Activated CD4-positive, alpha-beta T cell treated with anti-CD3 and anti-CD28 coated beads for 24 hours (primary cell): ENCODE measurements around the gene TMEM191B.
"Not testable (repeated sequence)": the region's sequence is repeated elsewhere in the genome, so short reads cannot be mapped to it uniquely, and the experiment has no call there.

Experiments used
- DNase-seq, 2 donors: peaks; one replicate each; pipeline ENCODE4 v3.0.0-alpha.2; 2020; ENCODE audit warnings: low read depth in 2 of 2

The TMEM191B gene

DNA sequence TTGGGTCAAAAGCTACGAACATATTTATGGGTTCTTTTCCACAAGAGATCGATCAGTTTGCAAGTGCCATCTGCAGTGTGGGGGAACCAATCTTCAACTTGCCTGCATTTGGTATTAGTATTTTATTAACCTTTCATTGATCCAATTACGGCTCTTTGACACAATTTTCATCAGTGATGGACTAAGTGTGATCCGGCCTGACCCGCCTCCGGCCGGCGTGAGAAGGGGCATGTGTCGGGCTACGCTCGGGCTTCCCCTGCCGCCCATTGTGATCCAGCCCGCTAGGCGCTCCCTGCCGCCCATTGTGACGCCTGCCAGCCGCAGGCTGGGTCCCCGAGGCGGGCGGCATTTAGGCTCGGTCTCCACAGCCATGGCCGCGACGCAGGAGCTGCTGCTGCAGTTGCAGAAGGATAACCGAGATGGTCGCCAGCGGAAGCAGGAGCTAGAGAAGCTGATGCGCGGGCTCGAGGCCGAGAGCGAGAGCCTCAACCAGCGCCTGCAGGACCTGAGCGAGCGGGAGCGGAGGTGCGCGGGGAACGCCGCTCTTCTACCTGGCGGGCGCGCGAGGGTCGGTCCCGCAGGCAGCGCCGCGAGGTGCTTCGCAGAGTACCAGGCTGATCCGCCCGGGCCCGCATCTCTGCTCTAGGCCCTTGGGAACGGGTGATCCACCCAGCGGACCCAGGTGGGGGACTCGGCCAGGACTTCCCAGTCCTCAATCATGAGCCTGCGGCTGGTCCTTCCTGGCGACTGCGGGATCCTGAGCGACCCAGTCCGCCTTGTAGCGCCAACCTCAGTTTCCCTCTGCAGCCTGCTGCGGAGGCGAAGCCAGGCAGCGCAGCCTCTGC lies at the start of gene TMEM191B:
TSS of gene TMEM191B (plus strand) at position 51 of the 845 bp plus-strand sequence. CDS start at position 230, 179 bp downstream.
- not testable (repeated sequence) for DNase-seq

DNA sequence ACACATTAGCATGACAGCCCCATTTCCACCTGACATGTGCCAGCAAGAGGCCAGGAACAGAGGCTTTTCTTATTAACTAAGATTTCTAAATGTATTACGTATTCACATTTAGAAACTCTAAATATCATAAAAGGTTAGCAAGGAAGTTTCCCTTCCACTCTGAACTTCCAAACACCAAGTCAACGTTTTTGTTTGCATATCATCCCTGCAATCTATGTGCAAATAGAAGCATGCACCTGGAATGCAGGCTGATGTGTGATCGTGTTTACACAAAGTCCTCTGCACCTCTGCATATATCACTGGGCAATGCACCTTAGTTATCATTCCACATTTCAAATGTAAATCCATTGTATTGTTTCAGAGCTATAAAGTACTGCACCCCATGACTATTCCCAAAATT lies 31.4 kb upstream of the TMEM191B start:
- not testable (repeated sequence) for DNase-seq

DNA sequence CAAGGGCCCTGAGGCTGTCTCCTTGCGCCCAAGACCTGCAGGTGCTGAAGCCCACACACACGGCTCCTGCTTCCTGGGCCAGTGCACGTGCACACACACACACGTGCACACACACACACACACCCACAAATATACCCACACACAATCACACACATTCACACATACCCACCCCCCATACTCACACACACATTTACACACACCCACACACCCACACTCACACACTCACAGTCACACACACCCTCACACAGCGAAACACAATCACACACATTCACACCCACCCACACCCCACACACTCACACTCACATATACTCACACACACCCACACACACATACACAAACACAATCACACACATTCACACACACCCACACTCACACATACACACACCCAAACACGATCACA lies 16.3 kb upstream of the TMEM191B start:
- not testable (repeated sequence) for DNase-seq

DNA sequence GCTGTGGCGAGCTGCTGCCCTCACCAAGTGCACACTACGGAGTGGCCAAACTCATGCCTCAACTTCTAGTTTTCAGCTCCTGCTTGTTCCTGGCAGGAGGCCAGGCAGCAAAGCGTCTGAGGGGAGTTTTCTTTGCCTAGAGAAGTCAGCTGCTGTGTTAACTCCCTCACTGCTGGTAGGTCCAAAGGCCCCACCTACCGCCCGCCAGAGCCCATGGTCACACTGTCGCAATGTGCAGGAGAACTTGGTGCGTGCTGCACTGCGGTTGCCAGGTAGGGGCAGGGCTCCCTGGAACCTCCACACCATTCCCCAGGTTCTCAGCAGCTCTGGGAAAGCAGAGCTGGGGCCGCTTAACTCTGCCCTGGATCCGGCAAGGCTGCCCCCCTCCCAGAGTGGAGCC lies 15.2 kb upstream of the TMEM191B start:
- DNase-seq = not testable (repeated sequence)

DNA sequence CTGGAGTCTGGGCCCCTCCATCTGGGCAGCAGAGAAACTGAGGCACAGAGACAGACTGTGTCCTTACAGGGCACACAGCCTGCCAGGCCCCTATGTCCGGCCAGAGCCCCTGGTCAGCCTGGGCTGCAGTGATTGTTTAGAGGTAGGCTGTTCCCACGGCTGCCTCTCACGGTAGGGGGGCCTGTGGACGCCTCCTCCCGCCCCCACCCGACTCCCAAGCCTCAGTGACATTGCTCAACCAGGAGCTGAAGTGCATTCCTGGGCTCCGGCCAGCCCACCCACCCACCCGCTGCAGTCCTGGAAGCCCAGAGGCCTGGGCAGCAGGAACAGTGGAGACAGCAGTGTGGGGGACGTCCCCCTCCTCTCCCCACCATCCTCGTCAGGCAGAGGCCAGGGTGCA lies 14.1 kb upstream of the TMEM191B start:
- DNase-seq = not testable (repeated sequence)

DNA sequence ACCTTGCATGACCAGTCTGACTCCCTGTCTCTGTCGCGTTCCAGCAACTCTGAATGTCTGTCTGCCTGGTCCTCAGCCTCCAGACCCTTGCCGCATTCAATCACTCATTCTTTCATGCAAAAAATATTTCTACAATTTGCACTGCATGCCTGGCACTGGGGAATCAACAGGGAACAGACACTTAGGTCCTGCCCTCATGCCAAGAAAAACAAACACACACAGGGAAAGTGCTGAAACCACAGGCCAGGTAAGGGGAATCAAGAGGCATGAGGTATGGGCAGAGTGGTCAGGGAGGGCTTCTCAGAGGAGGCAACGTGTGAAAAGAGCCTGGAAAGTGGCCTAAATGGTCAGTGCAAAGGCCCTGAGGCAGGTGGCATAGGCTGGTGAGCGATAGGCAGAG lies 9.5 kb upstream of the TMEM191B start, which contains the start of gene GGTLC3:
TSS of gene GGTLC3 (minus strand) at position 101 of the 400 bp plus-strand sequence. CDS start 264 bp downstream, outside the sequence.
- not testable (repeated sequence) for DNase-seq

DNA sequence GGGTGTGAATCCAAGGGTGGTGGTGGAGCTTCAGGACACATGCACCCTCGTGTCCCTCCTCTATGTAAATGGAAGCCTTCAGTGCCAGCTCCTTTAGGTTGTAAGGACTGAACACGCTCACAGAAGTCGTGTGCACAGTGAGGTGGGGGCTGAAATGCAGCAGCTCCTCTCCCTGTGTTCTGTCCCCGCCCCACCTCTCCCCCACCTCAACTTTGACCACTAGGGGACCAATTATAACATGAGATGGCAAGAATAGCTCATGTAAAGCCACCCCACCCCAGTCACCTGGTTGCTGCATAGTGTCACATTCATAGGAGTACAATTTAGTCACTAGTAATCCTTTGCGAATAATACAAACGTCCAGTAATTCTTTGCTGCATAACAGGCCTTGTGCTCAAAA lies 4.8 kb upstream of the TMEM191B start:
- not testable (repeated sequence) for DNase-seq

DNA sequence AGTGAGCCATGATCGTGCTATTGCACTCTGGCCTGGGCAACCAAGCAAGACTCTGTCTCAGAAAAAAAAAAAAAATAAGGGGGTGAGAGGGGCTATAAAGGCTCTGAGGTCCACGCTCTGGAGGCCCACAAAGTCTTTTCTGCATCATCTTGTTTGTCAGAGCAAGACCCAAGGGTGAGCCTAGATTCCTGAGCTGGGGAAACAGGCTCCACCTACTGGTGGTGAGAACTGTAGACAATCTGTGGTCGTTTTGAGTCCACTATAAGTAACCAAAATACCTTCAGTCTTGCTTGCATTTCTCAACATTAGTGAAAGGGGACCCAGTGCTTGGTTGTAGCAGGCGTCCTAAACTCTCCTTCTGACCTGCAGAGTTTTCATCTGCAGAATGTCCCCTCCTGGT lies 4.3 kb upstream of the TMEM191B start:
- not testable (repeated sequence) for DNase-seq

DNA sequence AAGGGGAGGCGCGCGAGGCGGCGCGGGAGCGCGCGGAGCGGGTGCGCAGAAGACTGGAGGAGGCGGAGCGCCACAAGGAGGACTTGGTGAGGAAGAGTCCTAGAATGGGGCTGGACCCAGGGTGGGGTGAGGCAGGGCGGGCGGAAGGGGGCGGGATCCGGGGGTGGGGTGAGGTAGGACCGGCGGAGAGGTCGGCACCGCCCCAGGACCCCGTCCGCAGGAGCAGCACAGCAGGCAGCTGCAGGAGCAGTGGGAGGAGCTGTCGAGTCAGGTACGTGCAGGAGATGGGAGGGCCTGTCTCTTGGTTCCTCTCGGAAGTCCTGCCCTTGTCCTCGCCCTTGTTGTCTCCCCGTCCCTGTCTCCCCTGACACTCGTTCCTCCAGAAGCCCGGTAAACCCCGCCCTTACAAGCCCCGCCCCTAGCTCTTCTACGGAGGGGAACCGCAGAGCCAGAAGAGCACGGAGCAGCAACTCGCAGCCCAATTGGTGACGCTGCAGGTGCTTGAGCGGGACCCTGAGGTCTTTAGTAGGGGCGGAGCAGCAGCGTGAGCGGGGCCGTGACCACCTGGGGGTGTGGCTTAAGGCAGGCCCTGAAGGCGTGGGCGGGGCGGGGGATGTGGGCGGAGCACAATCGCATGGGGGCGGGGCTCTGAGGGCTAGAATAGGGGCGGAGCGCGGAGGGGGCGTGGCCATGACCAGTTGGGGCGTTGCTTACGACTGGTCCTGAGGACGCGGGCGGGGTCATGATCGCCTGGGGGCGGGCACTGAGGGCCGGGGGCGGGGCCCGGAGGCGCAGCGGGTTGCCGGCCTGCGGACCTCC lies 1.2 kb downstream of the TMEM191B start:
- DNase-seq = peak; percentile 71 to 87

DNA sequence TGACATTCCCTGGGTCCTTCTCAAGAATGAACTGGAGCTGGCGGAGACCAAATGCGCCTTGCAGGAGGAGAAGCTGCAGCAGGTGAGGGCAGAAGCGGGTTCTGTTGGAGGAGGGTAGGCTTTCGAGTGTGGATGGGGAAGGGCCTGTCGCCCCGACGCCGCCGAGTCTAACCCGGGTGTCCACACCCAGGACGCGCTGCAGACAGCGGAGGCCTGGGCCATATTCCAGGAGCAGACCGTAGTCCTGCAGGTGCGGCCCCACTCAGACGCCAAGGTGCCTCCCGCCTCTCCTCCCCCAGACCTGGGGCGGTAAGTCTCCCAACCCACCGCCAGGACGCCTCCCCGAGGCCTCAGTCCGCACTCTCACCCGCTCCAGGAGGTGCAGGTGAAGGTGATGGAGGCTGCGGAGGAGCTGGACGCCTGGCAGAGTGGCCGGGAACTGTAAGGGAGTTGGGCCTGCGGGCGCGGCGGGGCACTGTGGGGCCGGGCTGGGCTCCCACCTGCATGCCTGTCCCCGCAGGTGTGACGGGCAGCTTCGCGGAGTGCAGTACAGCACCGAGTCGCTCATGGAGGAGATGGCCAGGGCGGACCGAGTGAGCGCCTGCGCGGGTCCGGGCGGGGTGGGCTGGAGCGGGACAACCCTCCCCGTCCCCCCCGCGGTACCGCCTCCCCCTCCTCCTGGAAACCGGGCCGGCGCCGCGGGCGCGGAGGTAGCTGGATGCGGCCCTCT lies 2.0 kb downstream of the TMEM191B start:
- DNase-seq = not testable (repeated sequence)

DNA sequence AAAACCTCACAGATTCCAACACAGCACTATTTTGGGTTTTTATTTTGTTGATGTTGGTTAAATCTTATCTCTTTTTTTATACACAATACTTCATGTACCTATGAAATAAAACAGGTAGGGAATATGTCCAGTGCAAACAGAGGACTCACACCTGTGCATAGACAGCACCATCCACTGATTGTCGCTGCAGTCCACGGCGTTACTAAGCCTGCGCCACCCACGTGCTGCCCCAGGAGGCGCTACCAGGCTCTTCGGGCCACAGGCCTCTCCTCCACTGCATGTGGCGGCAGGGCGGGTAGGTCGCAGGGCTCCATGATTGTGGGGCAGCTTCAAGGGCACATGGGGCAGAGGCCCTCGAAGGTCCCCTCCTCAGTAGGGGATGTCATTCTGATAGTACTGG lies 6.0 kb downstream of the TMEM191B start:
- not testable (repeated sequence) for DNase-seq

DNA sequence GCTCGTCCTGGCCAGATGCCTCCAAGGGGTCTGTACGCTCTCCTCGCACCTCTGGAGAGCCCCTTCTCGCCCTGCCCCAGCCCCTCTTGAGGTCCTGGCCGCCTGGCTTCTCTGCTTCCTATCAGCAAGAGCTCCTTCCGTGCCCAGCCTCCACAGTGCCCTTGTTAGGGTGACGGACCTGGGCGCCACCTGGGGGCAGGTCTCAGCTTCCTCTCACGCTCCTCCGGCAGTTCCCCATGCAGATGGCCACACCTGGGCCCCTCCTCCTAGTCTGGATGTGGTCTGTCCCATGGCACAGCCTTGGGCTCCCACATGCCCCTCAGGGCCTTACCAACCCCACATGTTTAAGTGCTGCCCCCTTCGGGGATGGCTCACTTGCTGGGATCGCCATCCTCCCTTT lies 6.7 kb downstream of the TMEM191B start:
- DNase-seq = not testable (repeated sequence)

DNA sequence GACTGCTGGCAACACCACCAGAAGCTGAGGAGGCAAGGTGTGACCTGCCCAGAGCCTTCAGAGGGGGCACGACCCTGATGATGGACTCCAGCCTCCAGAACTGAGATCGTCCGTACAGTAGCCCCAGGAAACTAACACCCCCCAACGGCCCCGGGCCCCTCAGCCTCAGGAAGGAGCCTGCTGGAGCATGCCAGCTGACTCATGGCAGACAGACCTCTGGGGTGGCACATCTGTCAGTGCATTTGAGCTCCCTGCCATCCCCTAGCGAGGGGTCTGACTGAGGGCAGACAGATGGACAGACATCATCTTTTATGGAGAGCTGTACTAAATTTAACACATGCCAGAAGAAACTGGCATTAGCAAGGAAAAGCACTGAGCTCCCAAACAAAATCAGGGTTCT lies 12.4 kb downstream of the TMEM191B start:
- DNase-seq = not testable (repeated sequence)

DNA sequence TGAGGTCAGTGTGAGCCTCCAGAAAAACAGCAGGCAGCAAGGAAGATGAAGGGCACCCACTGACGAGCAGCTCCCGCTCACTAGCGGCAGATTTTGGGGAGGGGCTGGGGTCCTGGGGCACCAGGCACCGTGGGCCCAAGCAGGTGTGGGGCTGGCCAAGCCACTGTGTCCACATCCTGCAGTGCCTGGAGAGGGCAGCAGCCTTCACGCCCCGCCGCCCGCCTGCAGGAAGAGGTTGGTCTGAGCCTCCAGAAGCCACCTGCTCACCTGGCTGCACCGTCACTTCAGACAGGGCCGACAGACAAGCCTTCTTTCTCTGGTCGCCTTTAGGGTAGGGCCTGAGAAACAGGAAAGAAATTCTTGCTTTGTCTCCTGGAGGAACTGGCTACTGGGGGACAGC lies 15.8 kb downstream of the TMEM191B start:
- not testable (repeated sequence) for DNase-seq

DNA sequence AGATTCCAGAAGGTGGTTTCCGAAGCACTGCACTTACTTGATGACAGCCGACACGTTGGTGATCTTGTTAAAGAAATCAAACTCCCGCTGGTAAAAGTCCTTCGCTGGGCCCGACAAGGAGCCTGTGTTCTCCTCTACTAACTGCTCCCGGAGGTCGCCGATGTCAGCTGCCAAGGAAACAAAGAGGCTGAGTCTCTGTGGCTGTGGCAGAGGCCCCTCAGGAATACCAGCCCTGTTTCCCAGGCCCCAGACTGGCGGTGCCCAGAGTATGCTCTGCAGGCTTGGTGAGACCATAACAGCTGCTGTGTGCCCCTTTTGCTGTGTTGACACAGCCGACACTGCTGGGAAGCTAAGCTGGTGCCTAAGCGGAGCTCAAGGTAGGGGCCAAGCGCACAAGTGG lies 17.0 kb downstream of the TMEM191B start:
- DNase-seq = not testable (repeated sequence)

DNA sequence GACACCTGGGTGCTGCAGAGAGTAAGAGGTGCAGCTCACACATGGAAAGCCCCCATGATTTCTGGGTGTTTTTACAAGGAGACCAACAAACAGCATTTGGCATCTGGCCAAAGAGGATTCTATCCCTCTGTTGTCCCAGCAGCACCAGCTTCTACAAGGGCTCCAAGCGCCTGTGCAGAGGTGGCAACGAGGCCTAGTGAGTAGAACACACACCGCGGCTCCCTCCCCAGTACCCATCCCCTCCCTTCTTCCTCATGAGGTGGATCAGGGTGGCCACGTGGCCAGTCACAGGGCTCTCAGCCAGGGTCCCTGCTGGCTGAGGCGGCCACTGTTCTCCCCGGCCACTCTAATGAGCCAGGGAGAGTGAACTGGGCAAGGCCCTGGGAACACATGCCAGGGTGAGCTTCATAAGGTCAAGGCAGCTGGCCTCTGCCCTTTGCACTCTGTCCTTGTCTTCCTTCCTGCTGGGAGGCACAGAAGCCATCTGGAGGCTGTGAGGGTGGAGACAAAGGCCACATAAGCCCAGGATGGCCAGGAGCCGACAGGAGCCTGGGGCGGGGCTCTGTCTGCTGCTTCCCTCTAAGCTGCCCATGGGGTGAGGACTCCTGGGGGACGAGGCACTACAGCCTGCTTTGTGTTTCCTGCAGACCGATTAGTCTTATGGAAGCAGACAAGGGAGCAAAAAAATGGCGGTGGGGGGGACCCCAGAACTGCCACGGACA lies 22.0 kb downstream of the TMEM191B start:
- DNase-seq = not testable (repeated sequence)

DNA sequence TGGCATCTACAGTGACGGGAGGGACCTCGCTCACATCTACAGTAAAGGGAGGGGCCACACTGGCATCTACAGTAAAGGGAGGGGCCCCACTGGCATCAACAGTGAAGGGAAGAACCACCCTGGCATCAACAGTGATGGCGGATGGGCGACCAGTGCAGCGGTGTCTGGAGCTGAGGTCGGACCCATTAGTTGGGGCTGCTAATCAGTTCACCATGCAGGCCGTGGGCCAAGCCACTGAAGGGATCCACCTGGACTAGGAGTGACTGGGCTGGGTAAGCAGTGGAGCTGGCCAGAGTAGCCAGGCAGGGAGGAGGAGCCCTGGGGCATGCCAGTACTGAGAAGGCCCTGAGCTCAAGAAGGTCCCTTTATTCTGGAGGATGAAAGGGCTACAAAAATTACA lies 23.4 kb downstream of the TMEM191B start:
- DNase-seq = not testable (repeated sequence)

DNA sequence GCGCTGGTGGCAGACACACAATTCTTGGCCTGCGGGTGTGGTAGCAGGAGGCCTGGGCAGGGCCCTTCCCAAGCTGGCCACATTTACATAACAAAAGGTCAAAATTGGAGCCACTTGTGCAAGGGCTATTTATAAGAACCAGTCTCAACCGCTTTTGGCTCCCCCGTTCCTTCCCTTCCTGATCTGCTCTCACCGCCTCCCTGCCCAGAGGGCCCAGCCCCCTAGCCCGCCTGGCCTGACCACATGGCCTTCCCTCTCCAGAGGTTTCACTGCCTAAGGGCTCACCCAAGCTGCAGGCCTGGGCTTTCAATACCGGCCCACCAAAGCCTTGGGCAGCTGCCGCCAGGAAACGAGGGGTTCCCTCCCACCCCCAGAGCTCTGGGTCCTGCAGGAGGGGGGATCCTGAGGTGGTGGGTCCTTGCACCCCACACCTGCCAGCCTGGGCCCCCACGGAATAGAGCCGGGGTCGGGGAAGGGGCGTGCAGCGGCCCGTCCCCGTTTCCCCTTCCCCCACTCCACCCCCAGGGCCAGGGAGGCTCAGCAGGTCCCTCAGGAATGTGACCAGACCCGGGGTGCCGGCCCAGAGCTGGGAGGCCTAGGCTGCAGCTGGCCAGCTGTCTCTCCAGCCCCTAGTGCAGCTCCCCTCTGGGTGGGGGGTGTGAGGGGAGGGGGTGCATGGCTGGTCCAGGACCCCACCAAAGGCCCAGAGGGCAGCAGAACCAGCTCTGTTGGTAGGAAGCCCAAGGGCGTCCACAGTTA lies 25.4 kb downstream of the TMEM191B start:
- not testable (repeated sequence) for DNase-seq

DNA sequence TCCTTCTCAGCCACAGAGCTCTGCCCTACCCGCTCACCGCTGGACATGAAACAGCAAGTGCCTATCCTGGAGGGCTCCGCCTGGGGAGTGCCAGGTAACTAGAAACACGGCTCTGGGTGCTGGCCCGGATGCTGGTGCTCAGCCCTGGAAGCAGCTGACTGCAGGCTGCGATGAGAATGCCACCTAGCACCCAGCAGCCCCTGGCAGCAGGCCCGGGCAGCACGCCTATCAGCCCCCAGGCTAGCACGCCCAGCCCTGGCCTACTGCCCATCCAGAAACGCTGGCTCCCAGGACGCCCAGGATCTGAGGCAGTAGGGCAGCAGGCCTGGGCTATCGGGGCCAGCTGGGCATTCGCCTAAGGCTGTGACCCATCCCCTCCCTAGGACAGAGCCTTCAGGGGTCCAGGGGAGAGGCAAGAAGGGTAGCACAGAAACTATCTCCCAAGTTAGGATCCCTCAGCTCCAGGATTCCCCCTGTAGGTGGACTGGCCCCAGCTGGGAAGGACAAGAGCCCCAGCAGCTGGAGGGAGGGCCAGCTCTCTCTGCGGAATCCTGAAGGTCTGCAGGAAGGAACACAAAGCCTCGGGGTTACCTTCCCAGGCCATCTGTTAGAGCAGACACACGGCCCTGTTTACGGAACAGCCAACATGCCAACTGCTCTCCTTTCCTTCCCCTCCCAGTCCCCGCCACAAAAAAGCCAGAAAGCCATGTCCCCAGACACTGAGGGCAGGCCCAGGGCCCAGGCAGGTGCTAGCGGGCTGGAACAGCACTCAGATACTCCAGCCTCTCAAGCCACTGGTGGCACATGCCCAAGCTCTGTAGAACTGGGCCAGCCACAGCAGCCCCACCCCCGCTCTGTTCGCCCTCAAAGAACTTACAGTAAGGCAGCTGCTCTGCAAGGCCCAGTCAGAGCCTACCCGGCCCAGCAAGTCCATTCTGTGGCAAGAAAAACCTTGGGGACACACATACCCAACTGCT lies 27.0 kb downstream of the TMEM191B start:
- DNase-seq = not testable (repeated sequence)
